GM23248 (cell line): Measurements from ENCODE around the gene SURF1. TPM values are rescaled to one million over a fixed set of nuclear protein-coding genes. Genes with fewer than 3 reads are reported as not detected.
"Not testable (repeated sequence)": the region's sequence is repeated elsewhere in the genome, so short reads cannot be mapped to it uniquely, and the experiment has no call there.

ENCODE experiments used
- DNase-seq: peaks from one replicate; pipeline ENCODE4 v3.0.0-alpha.2; 2015
- H2AFZ ChIP-seq: fragments of 200-600 bp; sonication (generic); 2 replicates; pipeline ENCODE4 v1.6.1; 2016; ENCODE audit warnings: antibody characterized with exemption
- H3F3A ChIP-seq: fragments of 200-600 bp; sonication (generic); 2 replicates; pipeline ENCODE4 v1.6.1; 2016; ENCODE audit warnings: mild to moderate bottlenecking, antibody characterized with exemption, mixed run types; ENCODE audit not compliant: insufficient read depth
- H3K27ac ChIP-seq: fragments of 200-600 bp; sonication (generic); 2 replicates; pipeline ENCODE4 v1.5.1; 2016; ENCODE audit warnings: mild to moderate bottlenecking
- H3K27me3 ChIP-seq: fragments of 200-600 bp; sonication (generic); replicated peaks from 2 replicates; pipeline ENCODE4 v1.6.1; 2016; ENCODE audit warnings: mild to moderate bottlenecking; ENCODE audit not compliant: insufficient read depth
- H3K36me3 ChIP-seq: fragments of 200-600 bp; sonication (generic); 2 replicates; pipeline ENCODE4 v1.6.1; 2016; ENCODE audit warnings: low read depth, mild to moderate bottlenecking
- H3K4me1 ChIP-seq: fragments of 200-600 bp; sonication (generic); 2 replicates; pipeline ENCODE4 v1.6.1; 2016; ENCODE audit warnings: mild to moderate bottlenecking; ENCODE audit not compliant: insufficient read depth
- H3K4me2 ChIP-seq: fragments of 200-600 bp; sonication (generic); one replicate; pipeline ENCODE4 v1.6.1; 2016; ENCODE audit warnings: mild to moderate bottlenecking; ENCODE audit not compliant: unreplicated experiment
- H3K4me3 ChIP-seq: fragments of 200-600 bp; sonication (generic); 2 replicates; pipeline ENCODE4 v1.5.1; 2016; ENCODE audit warnings: mild to moderate bottlenecking
- H3K79me2 ChIP-seq: fragments of 200-600 bp; sonication (generic); 2 replicates; pipeline ENCODE4 v1.6.1; 2016; ENCODE audit warnings: mild to moderate bottlenecking; ENCODE audit not compliant: insufficient read depth
- H3K9ac ChIP-seq: fragments of 200-600 bp; sonication (generic); 2 replicates; pipeline ENCODE4 v1.6.1; 2016; ENCODE audit warnings: mild to moderate bottlenecking
- H3K9me2 ChIP-seq: fragments of 200-600 bp; sonication (generic); 2 replicates; pipeline ENCODE4 v1.6.1; 2016; ENCODE audit warnings: mixed run types, mild to moderate bottlenecking, moderate library complexity; ENCODE audit not compliant: insufficient read depth
- H3K9me3 ChIP-seq: fragments of 200-600 bp; sonication (generic); one replicate; pipeline ENCODE4 v1.6.1; 2017; ENCODE audit warnings: low read depth
- H4K20me1 ChIP-seq: fragments of 200-600 bp; sonication (generic); 2 replicates; pipeline ENCODE4 v1.6.0; 2016; ENCODE audit not compliant: insufficient read depth
- EZH2 ChIP-seq: fragments of 200-600 bp; sonication (generic); IDR thresholded peaks from 2 replicates; pipeline ENCODE4 v1.6.1; 2018; ENCODE audit warnings: antibody characterized with exemption, mild to moderate bottlenecking; ENCODE audit not compliant: insufficient read depth, poor library complexity, severe bottlenecking
- EZH2phosphoT487 ChIP-seq: fragments of 200-600 bp; sonication (generic); IDR thresholded peaks from 2 replicates; pipeline ENCODE4 v1.6.1; 2018; ENCODE audit warnings: antibody characterized with exemption, moderate library complexity, mild to moderate bottlenecking, low read depth; ENCODE audit not compliant: insufficient read depth
- WGBS, 2 experiments: methylation state at CpG; one replicate each; pipeline ENCODE4 v1.1.6; 2015 to 2017; ENCODE audit warnings: low lambda C conversion rate in 2 of 2, low coverage in 1 of 2; ENCODE audit errors: missing lambda C conversion rate in 2 of 2; 5-methylcytosine and 5-hydroxymethylcytosine counted together
- in situ Hi-C: fragments of 300-500 bp; cut with MboI; formaldehyde crosslinking; loops from 2 replicates; pipeline ENCODE4 v1.15.0; 2020
- polyA plus RNA-seq: library from polyadenylated mRNA; unstranded; fragments of >200 nt; fragmentation: Nextera tagmentation; extraction: Ambion mirVana; gene quantifications from 2 replicates; pipeline ENCODE4 v1.2.1, GENCODE V29; 2016
- total RNA-seq: library from RNA; depleted of rRNA; stranded (reverse); fragments of >200 nt; shearing (Covaris generic); gene quantifications from 2 replicates; pipeline ENCODE4 v1.2.3, GENCODE V29; 2014

Gene SURF1
- total and polyA plus RNA-seq, 2 experiments from 2014 or later, result 29.1 to 57.4 TPM

DNA sequence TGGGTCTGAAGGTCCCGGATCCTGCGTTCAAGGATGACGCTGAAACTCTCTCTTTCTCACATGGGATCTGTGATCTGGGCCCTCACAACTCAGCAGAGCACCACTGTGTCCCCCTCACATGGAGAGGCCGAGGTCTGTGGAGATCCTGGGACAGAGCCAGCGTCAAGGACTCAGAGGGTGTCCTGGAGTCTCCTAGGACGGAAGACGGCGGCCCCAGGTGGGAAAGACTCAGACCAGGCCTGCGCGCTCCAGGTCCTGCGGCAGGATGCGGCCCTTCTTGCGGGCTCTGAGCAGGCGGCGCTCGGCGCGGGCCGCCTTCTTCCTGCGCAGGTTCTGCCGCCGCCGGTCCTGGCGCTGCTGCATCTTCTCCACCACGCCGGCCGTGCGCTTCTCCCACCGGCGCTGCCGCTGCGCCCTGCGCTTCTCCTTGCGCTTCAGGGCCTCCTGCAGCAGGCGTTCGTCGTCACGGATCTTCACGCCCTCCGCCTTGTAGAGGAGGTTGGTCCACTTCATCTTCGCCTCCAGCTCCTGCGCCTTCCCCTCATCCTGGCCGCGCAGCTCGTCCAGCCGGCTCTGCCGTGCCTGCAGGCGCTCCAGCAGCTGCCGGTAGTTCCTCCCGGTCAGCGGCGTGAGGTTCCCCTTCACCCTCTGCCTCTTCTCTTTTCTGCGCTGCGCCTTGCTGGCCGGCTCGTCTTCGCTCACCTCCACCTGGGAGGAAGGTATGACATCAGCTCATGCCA is 24.5 kb downstream of the SURF1 start:
- H2AFZ ChIP-seq, result no peak overlapping the region
- H3K27ac ChIP-seq, result no peak overlapping the region
- peaks cover 8% of the 10 kb centered on the region; the same call in 1 of the 2 replicates for H3K4me1 ChIP-seq
- H3K9ac ChIP-seq, result no peak overlapping the region
- no peaks in the 10 kb centered on the region for H3K9me3 ChIP-seq
- H3K27me3 ChIP-seq, result no peaks in the 10 kb centered on the region
- in situ Hi-C loops, result no loop called here
- WGBS, 2 experiments, result 97 to 98% methylated on average over 36 to 57 of the region's 57 CpGs
- peaks cover 10% of the 10 kb centered on the region; the same call in 1 of the 2 replicates for H3F3A ChIP-seq
- H3K79me2 ChIP-seq, result peaks cover 35% of the 10 kb centered on the region
- no peak for TF ChIP-seq EZH2phosphoT487
- TF ChIP-seq EZH2, result no peak
- H3K4me3 ChIP-seq, result no peak overlapping the region
- DNase-seq, result no peak
- H3K4me2 ChIP-seq, result no peak overlapping the region
- H3K9me2 ChIP-seq, result no peaks in the 10 kb centered on the region
- no peaks in the 10 kb centered on the region for H4K20me1 ChIP-seq
- peaks cover 11% of the 10 kb centered on the region; the same call in 1 of the 2 replicates for H3K36me3 ChIP-seq

DNA sequence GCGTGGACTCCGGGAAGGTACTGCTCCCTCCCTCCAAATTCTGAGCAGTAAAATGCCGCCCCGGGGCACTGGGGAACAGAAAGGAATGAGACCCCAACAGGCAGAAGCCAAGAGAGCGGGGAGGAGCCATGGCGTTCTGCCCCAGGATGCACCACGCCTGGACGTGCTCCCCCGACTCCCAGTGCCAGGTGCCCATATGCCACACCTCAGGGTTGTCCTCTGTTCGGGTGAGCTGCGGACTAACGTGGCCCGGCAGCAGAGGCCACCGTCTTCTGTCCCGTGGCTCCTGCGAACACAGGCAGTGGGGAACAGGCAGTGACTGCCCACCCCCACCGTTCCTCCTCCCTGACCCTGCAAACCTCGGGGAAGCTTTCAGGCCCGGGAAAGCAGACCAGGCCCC is 25.1 kb downstream of the SURF1 start:
- no peak overlapping the region for H3K4me2 ChIP-seq
- peaks cover 7% of the 10 kb centered on the region; the same call in 1 of the 2 replicates for H3K4me1 ChIP-seq
- no peak overlapping the region for H3K27ac ChIP-seq
- H3K27me3 ChIP-seq, result no peaks in the 10 kb centered on the region
- no peaks in the 10 kb centered on the region for H4K20me1 ChIP-seq
- no peak for TF ChIP-seq EZH2
- no peak for TF ChIP-seq EZH2phosphoT487
- no peak overlapping the region for H3K4me3 ChIP-seq
- no peak overlapping the region for H2AFZ ChIP-seq
- H3F3A ChIP-seq, result peaks cover 9% of the 10 kb centered on the region; the same call in 1 of the 2 replicates
- 73 to 79% methylated on average over 19 of the region's 19 CpGs for WGBS, 2 experiments
- no peak for DNase-seq
- H3K9ac ChIP-seq, result no peak overlapping the region
- H3K36me3 ChIP-seq, result peaks cover 11% of the 10 kb centered on the region; the same call in 1 of the 2 replicates
- in situ Hi-C loops, result no loop called here
- no peaks in the 10 kb centered on the region for H3K9me2 ChIP-seq
- H3K9me3 ChIP-seq, result no peaks in the 10 kb centered on the region
- peaks cover 35% of the 10 kb centered on the region for H3K79me2 ChIP-seq

DNA sequence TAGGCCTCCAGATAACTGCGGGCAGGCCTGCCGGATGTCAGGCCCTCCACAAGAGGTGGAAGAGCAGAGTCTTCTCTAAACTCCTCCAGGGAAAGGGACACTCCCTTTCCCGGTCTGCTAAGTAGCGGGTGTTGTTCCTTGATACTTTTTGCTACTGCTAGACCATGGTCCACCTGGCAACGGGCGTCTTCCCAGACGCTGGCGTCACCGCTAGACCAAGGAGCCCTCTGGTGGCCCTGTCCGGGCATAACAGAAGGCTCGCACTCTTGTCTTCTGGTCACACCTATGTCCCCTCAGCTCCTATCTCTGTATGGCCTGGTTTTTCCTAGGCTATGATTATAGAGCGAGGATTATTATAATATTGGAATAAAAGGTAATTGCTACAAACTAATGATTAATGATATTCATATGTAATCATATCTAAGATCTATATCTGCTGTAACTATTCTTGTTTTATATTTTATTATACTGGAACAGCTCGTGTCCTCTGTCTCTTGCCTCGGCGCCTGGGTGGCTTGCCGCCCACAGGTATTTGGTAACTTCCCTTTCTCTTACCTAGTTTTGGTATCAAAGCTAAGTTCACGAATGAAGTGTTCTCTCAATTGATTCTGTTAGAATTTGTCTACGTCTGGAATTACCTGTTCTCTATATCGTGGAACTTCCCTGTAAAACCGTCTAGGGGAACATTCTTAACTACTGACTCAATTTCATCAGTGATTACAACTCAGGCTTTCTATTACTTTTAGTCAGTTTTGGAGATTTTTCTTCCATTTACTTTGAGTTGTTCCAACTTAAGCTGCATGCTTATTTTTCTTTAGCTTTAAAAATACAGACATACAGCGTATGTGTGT is 26.8 kb downstream of the SURF1 start:
- H3K9ac ChIP-seq, H3K9me3 ChIP-seq, H3K27ac ChIP-seq, H3F3A ChIP-seq, H2AFZ ChIP-seq, H3K4me1 ChIP-seq, H3K27me3 ChIP-seq, H3K4me2 ChIP-seq, in situ Hi-C loops, H3K9me2 ChIP-seq, H3K4me3 ChIP-seq, H4K20me1 ChIP-seq: not testable (repeated sequence)
- Histone ChIP-seq H3K36me3 (peaks cover 11% of the 10 kb centered on the region; the same call in 1 of the 2 replicates), H3K79me2 (peaks cover 21% of the 10 kb centered on the region)
- DNase-seq, result peak; percentile 34
- WGBS, 2 experiments, result 54 to 56% methylated on average over 21 of the region's 21 CpGs

DNA sequence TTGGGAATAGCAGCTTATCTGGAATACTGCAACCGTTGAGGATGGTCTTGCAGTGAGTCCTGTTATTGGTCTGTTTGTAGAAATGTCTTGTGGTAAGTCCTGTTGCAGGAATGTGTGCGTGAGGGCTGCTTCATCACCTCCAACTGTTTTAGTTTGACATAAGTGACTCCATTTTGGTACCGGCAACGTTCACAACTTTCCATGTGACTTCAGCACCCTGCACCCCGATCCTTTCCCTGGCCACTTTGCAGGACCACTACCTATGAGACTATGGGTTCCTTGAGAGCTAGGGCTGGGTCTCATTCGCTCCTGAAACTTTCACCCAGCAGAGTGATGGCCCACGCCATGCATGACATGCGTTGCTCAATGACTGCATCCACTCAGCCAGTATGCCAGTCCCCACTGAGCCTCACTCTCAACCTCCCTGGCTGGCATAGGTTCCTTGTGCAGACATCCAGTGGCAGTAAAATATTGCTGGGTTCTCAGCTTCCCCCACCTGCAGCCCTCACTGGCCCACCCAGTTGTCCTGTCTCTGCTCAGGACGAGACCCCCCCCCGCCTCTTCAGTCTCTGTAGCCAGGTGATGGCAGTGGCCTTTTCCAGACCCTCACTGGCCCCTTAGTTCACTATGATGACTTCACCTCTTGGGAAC is 28.3 kb downstream of the SURF1 start:
- peaks cover 5% of the 10 kb centered on the region; the same call in 1 of the 2 replicates for H3K79me2 ChIP-seq
- no peaks in the 10 kb centered on the region for H4K20me1 ChIP-seq
- in situ Hi-C loops, result no loop called here
- H3K27me3 ChIP-seq, result no peaks in the 10 kb centered on the region
- no peak for DNase-seq
- no peak overlapping the region for H3K27ac ChIP-seq
- H3K4me1 ChIP-seq, result no peaks in the 10 kb centered on the region
- no peak for TF ChIP-seq EZH2
- no peak for TF ChIP-seq EZH2phosphoT487
- peaks cover 11% of the 10 kb centered on the region; the same call in 1 of the 2 replicates for H3K36me3 ChIP-seq
- H3K4me3 ChIP-seq, result no peak overlapping the region
- H2AFZ ChIP-seq, result no peak overlapping the region
- no peak overlapping the region for H3K9ac ChIP-seq
- WGBS, 2 experiments, result 72 to 77% methylated on average over 9 to 10 of the region's 10 CpGs
- no peak overlapping the region for H3K4me2 ChIP-seq
- H3K9me2 ChIP-seq, result no peaks in the 10 kb centered on the region
- no peaks in the 10 kb centered on the region for H3K9me3 ChIP-seq
- peaks cover 9% of the 10 kb centered on the region; the same call in 1 of the 2 replicates for H3F3A ChIP-seq

DNA sequence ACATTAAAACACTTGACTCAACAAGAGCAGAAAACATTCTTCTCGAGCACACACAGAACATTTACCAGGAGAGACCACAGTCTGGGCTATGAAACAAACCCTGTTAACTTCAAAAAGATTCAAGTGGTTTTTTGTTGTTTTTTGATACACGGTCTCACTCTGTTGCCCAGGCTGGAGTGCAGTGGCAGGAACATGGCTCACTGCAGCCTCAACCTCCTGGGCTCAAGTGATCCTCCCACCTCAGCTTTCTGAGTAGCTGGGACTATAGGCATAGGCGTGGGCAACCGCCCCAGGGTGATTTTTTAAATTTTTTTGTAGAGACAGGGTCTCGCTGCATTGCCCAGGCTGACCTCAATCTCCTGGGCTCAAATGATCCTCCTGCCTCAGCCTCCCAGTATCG is 29.3 kb downstream of the SURF1 start:
- H2AFZ ChIP-seq, H3K4me2 ChIP-seq, H3K4me1 ChIP-seq, in situ Hi-C loops, H3K27ac ChIP-seq, H3K9me3 ChIP-seq, H3K9me2 ChIP-seq, H3K4me3 ChIP-seq, H3K9ac ChIP-seq, H3K27me3 ChIP-seq, H4K20me1 ChIP-seq, H3K79me2 ChIP-seq, DNase-seq, H3F3A ChIP-seq: not testable (repeated sequence)
- WGBS, 2 experiments, result 71 to 72% methylated on average over 6 of the region's 6 CpGs
- H3K36me3 ChIP-seq, result peaks cover 11% of the 10 kb centered on the region; the same call in 1 of the 2 replicates
